GM10266 (cell line): ENCODE results near the gene DTX4.
A peak's percentile ranks its signal among the peaks of the same experiment; 100 is the strongest.

Source experiments
- DNase-seq: peaks from one replicate; pipeline ENCODE4 v3.0.0; 2012; ENCODE audit errors: extremely low spot score
- CTCF ChIP-seq: IDR thresholded peaks from 2 replicates; pipeline ENCODE4 v1.5.1; 2012; ENCODE audit warnings: mild to moderate bottlenecking, low read depth; ENCODE audit not compliant: control insufficient read depth, insufficient read depth; ENCODE audit errors: missing control alignments

DTX4 gene

GRCh38 chr11:59154610-59155009 is 17.3 kb upstream of the DTX4 start:
- TF ChIP-seq CTCF = no peak
- DNase-seq = no peak

- DNase-seq = no peak
- no peak for TF ChIP-seq CTCF
Measured at GRCh38 chr11:59157433-59157832, 14.5 kb upstream of the DTX4 start.

GRCh38 chr11:59158206-59159068 is 13.5 kb upstream of the DTX4 start:
- peak; percentile 66 for DNase-seq

GRCh38 chr11:59164028-59164427 is 7.9 kb upstream of the DTX4 start:
- no peak for DNase-seq
- no peak for TF ChIP-seq CTCF

More at GRCh38 chr11:59158206-59159068, 13.5 kb upstream of the DTX4 start:
- peak; percentile 87 for TF ChIP-seq CTCF

GRCh38 chr11:59172345-59173079 is 580 bp downstream of the DTX4 start:
- TF ChIP-seq CTCF = no peak
- peak; percentile 72 for DNase-seq

- no peak for TF ChIP-seq CTCF
- DNase-seq = no peak
Measured at GRCh38 chr11:59173080-59173963, 1.4 kb downstream of the DTX4 start.
